ENCODE measurements around the gene CD200R1L. TPM values are rescaled to one million over a fixed set of nuclear protein-coding genes. Genes with fewer than 3 reads are reported as not detected.

Gene CD200R1L
- total RNA-seq, 5 donors from 2014 or later (not counting 1 experiment from before 2014, with no cell fraction given): not detected

GRCh38 chr3:112804021-112804420, 42.6 kb downstream of the CD200R1L start:
- no peak overlapping the region for H3K27ac Mint-ChIP-seq
- POLR2A ChIA-PET: no interaction called here
- peaks cover 0 to 4% (median 4%) of the 10 kb centered on the region in 3 donors for H3K9me3 Mint-ChIP-seq
- Histone ChIP-seq H3K9me3 (no peaks in the 10 kb centered on the region), H3K27ac (ENCODE audit: low read length) (no peak overlapping the region), H3K27me3 (replicated peaks in 1 of 2; ENCODE audit: control insufficient read depth in 2 of 2, extremely low read depth in 1 of 2, insufficient read depth in 2 of 2, low read length in 1 of 2) (no peaks in the 10 kb centered on the region), H3K4me1 (ENCODE audit: control insufficient read depth in 1 of 2, extremely low read depth in 1 of 2, insufficient read depth in 2 of 2, low read length in 2 of 2) (peaks cover 0 to 20% of the 10 kb centered on the region in 2 experiments), H3K36me3 (ENCODE audit: control insufficient read depth in 2 of 2, extremely low read depth in 1 of 2, insufficient read depth in 1 of 2, low read length in 1 of 2) (no peaks in the 10 kb centered on the region), H3K4me3 (ENCODE audit: control insufficient read depth in 1 of 2, extremely low read depth in 1 of 2, low read length in 1 of 2) (no peak overlapping the region)
- no peak overlapping the region for H3K4me3 Mint-ChIP-seq
- no peaks in the 10 kb centered on the region for H3K27me3 Mint-ChIP-seq
- no CpG with 5 or more reads among the region's 1 CpG for WGBS (ENCODE audit: insufficient coverage)
- DNase-seq (no peak), ATAC-seq (replicated peaks in 1 of 4) (no peak)
- CTCF ChIA-PET: interaction anchor here in 1 of 2 donors (0.7 kb wide), 1 partner anchor 11 kb away, joined by 3 read pairs; no protein-coding TSS in a partner anchor
- peaks cover 29 to 52% (median 32%) of the 10 kb centered on the region in 3 donors for H3K4me1 Mint-ChIP-seq
- no peaks in the 10 kb centered on the region for H3K36me3 Mint-ChIP-seq

- H3K27ac Mint-ChIP-seq: peak overlapping the region; percentile 20 to 31
- POLR2A ChIA-PET: no interaction called here
- Histone ChIP-seq H3K27ac (ENCODE audit: low read length) (no peak overlapping the region), H3K36me3 (ENCODE audit: control insufficient read depth in 2 of 2, extremely low read depth in 1 of 2, insufficient read depth in 1 of 2, low read length in 1 of 2) (no peaks in the 10 kb centered on the region), H3K27me3 (replicated peaks in 1 of 2; ENCODE audit: control insufficient read depth in 2 of 2, extremely low read depth in 1 of 2, insufficient read depth in 2 of 2, low read length in 1 of 2) (no peaks in the 10 kb centered on the region), H3K4me3 (ENCODE audit: control insufficient read depth in 1 of 2, extremely low read depth in 1 of 2, low read length in 1 of 2) (no peak overlapping the region), H3K9me3 (no peaks in the 10 kb centered on the region), H3K4me1 (ENCODE audit: control insufficient read depth in 1 of 2, extremely low read depth in 1 of 2, insufficient read depth in 2 of 2, low read length in 2 of 2) (peaks cover 0 to 20% of the 10 kb centered on the region in 2 experiments)
- DNase-seq: no peak
- H3K36me3 Mint-ChIP-seq: no peaks in the 10 kb centered on the region
- ATAC-seq (replicated peaks in 1 of 4): no peak
- no peak overlapping the region for H3K4me3 Mint-ChIP-seq
- peaks cover 0 to 4% (median 4%) of the 10 kb centered on the region in 3 donors for H3K9me3 Mint-ChIP-seq
- no CpG with 5 or more reads among the region's 2 CpGs for WGBS (ENCODE audit: insufficient coverage)
- H3K4me1 Mint-ChIP-seq: peaks cover 29 to 50% (median 32%) of the 10 kb centered on the region in 3 donors
- CTCF ChIA-PET: interaction anchor here in 1 of 2 donors (0.7 kb wide), 2 partner anchors 11 to 23 kb away, joined by 3 read pairs; no protein-coding TSS in a partner anchor
- H3K27me3 Mint-ChIP-seq: no peaks in the 10 kb centered on the region
These were observed 43.2 kb downstream of the CD200R1L start for GRCh38 chr3:112803467-112803866.

- DNase-seq (no peak), ATAC-seq (replicated peaks in 1 of 4) (no peak)
- H3K9me3 ChIP-seq: no peaks in the 10 kb centered on the region
- no peak overlapping the region for H3K4me3 ChIP-seq (ENCODE audit: control insufficient read depth in 1 of 2, extremely low read depth in 1 of 2, low read length in 1 of 2)
- H3K4me1 ChIP-seq (ENCODE audit: control insufficient read depth in 1 of 2, extremely low read depth in 1 of 2, insufficient read depth in 2 of 2, low read length in 2 of 2): peaks cover 0 to 16% of the 10 kb centered on the region in 2 experiments
- no peak overlapping the region for H3K27ac ChIP-seq (ENCODE audit: low read length)
- Mint-ChIP-seq H3K27me3 (no peaks in the 10 kb centered on the region), H3K36me3 (no peaks in the 10 kb centered on the region), H3K4me3 (peak overlapping the region in 1 of 3 donors; percentile 19), H3K9me3 (peaks cover 0 to 4% (median 4%) of the 10 kb centered on the region in 3 donors), H3K27ac (peak overlapping the region; percentile 20 to 30), H3K4me1 (peaks cover 19 to 40% (median 26%) of the 10 kb centered on the region in 3 donors)
- ChIA-PET POLR2A (no interaction called here), CTCF (interaction anchor here in 1 of 2 donors (0.6 kb wide), 1 partner anchor 162 kb away, joined by 3 read pairs; no protein-coding TSS in a partner anchor)
- no peaks in the 10 kb centered on the region for H3K27me3 ChIP-seq (replicated peaks in 1 of 2; ENCODE audit: control insufficient read depth in 2 of 2, extremely low read depth in 1 of 2, insufficient read depth in 2 of 2, low read length in 1 of 2)
- no peaks in the 10 kb centered on the region for H3K36me3 ChIP-seq (ENCODE audit: control insufficient read depth in 2 of 2, extremely low read depth in 1 of 2, insufficient read depth in 1 of 2, low read length in 1 of 2)
These were observed 44.3 kb downstream of the CD200R1L start for GRCh38 chr3:112802338-112802737.

GRCh38 chr3:112799946-112800345, 46.7 kb downstream of the CD200R1L start:
- H3K27ac Mint-ChIP-seq: no peak overlapping the region
- Histone ChIP-seq H3K27ac (ENCODE audit: low read length) (no peak overlapping the region), H3K4me1 (ENCODE audit: control insufficient read depth in 1 of 2, extremely low read depth in 1 of 2, insufficient read depth in 2 of 2, low read length in 2 of 2) (peaks cover 0 to 25% of the 10 kb centered on the region in 2 experiments), H3K27me3 (replicated peaks in 1 of 2; ENCODE audit: control insufficient read depth in 2 of 2, extremely low read depth in 1 of 2, insufficient read depth in 2 of 2, low read length in 1 of 2) (no peaks in the 10 kb centered on the region), H3K36me3 (ENCODE audit: control insufficient read depth in 2 of 2, extremely low read depth in 1 of 2, insufficient read depth in 1 of 2, low read length in 1 of 2) (no peaks in the 10 kb centered on the region), H3K9me3 (no peaks in the 10 kb centered on the region), H3K4me3 (ENCODE audit: control insufficient read depth in 1 of 2, extremely low read depth in 1 of 2, low read length in 1 of 2) (no peak overlapping the region)
- H3K4me1 Mint-ChIP-seq: peaks cover 27 to 45% (median 38%) of the 10 kb centered on the region in 3 donors
- no peaks in the 10 kb centered on the region for H3K27me3 Mint-ChIP-seq
- no peaks in the 10 kb centered on the region for H3K9me3 Mint-ChIP-seq
- ATAC-seq (replicated peaks in 1 of 4): no peak
- DNase-seq: no peak
- CTCF ChIA-PET: no interaction called here
- POLR2A ChIA-PET: no interaction called here
- no peaks in the 10 kb centered on the region for H3K36me3 Mint-ChIP-seq
- H3K4me3 Mint-ChIP-seq: no peak overlapping the region

GRCh38 chr3:112794622-112795172, 52.0 kb downstream of the CD200R1L start:
- POLR2A ChIA-PET: no interaction called here
- peak in 3 of 35 experiments; percentile 6 to 17 (median 9) for DNase-seq
- ATAC-seq (replicated peaks in 1 of 4): peak; percentile 47 to 70 (median 56)
- Mint-ChIP-seq H3K27me3 (no peaks in the 10 kb centered on the region), H3K4me1 (peaks cover 30 to 36% (median 35%) of the 10 kb centered on the region in 3 donors), H3K27ac (peak overlapping the region; percentile 19 to 82), H3K36me3 (no peaks in the 10 kb centered on the region), H3K9me3 (no peaks in the 10 kb centered on the region), H3K4me3 (peak overlapping the region in 1 of 3 donors; percentile 49)
- H3K27ac ChIP-seq (ENCODE audit: low read length): peak overlapping the region; percentile 32
- no peaks in the 10 kb centered on the region for H3K36me3 ChIP-seq (ENCODE audit: control insufficient read depth in 2 of 2, extremely low read depth in 1 of 2, insufficient read depth in 1 of 2, low read length in 1 of 2)
- H3K4me3 ChIP-seq (ENCODE audit: control insufficient read depth in 1 of 2, extremely low read depth in 1 of 2, low read length in 1 of 2): no peak overlapping the region
- CTCF ChIA-PET: interaction anchor here in 1 of 2 donors (1.2 to 1.5 kb wide), 2 partner anchors 9 to 60 kb away, joined by 3 read pairs; no protein-coding TSS in a partner anchor
- no CpG with 5 or more reads among the region's 6 CpGs for WGBS (ENCODE audit: insufficient coverage)
- H3K9me3 ChIP-seq: no peaks in the 10 kb centered on the region
- no peaks in the 10 kb centered on the region for H3K27me3 ChIP-seq (replicated peaks in 1 of 2; ENCODE audit: control insufficient read depth in 2 of 2, extremely low read depth in 1 of 2, insufficient read depth in 2 of 2, low read length in 1 of 2)
- peaks cover 15 to 27% of the 10 kb centered on the region in 2 experiments for H3K4me1 ChIP-seq (ENCODE audit: control insufficient read depth in 1 of 2, extremely low read depth in 1 of 2, insufficient read depth in 2 of 2, low read length in 2 of 2)

DNA sequence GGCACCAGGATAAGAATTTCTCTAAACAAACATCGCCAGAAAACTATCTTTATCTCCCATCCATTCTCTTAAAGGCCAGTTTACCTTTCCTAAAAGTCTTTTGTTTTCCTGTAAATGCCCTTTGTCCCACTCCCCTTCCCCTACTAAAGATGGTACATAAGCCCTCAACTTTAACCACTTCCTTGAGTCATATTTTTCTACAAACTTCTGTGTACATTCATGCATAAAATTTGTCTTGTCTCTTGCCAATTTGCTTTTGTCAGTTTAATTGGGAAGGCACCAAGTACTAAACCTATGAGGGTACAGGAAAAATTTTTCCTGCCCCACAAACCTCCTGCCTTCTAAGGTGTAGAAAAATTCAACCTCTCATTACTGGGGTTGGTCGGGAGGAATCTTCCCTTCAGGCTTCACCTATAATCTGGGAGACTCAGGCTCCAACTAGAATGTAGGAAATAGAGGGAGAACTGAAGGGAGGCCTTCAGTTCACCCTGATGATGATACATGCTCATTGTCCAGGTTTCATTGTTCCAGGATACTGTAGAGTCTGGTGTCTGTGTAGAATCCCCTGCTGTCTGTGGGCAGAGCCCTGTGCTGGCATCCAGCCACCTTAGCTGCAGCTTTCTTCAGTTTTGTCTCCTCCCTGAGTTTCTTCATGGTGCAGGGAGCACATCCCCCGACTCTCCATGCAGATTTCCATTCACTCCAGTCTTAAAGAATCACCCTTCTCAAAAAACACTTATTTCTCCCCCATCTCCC, 53.2 kb downstream of the CD200R1L start:
- CTCF ChIA-PET: interaction anchor here (0.5 to 0.8 kb wide), 3 partner anchors 150 to 606 kb away, joined by 3 to 5 read pairs (median 4); no protein-coding TSS in a partner anchor

More for the DNA sequence above, 53.2 kb downstream of the CD200R1L start:
- H3K36me3 Mint-ChIP-seq: no peaks in the 10 kb centered on the region
- peaks cover 15 to 27% of the 10 kb centered on the region in 2 experiments for H3K4me1 ChIP-seq (ENCODE audit: control insufficient read depth in 1 of 2, extremely low read depth in 1 of 2, insufficient read depth in 2 of 2, low read length in 2 of 2)
- H3K27me3 Mint-ChIP-seq: no peaks in the 10 kb centered on the region
- 50% methylated on average over 1 of the region's 3 CpGs for whole genome bisulfite sequencing (ENCODE audit: insufficient coverage)
- POLR2A ChIA-PET: no interaction called here
- H3K9me3 Mint-ChIP-seq: no peaks in the 10 kb centered on the region
- peak overlapping the region; percentile 19 to 80 for H3K27ac Mint-ChIP-seq
- no peak overlapping the region for H3K4me3 ChIP-seq (ENCODE audit: control insufficient read depth in 1 of 2, extremely low read depth in 1 of 2, low read length in 1 of 2)
- peak overlapping the region; percentile 32 for H3K27ac ChIP-seq (ENCODE audit: low read length)
- peaks cover 30 to 36% (median 34%) of the 10 kb centered on the region in 3 donors for H3K4me1 Mint-ChIP-seq
- H3K27me3 ChIP-seq (replicated peaks in 1 of 2; ENCODE audit: control insufficient read depth in 2 of 2, extremely low read depth in 1 of 2, insufficient read depth in 2 of 2, low read length in 1 of 2): no peaks in the 10 kb centered on the region
- no peaks in the 10 kb centered on the region for H3K36me3 ChIP-seq (ENCODE audit: control insufficient read depth in 2 of 2, extremely low read depth in 1 of 2, insufficient read depth in 1 of 2, low read length in 1 of 2)
- DNase-seq: no peak
- H3K4me3 Mint-ChIP-seq: no peak overlapping the region
- ATAC-seq (replicated peaks in 1 of 4): no peak
- H3K9me3 ChIP-seq: no peaks in the 10 kb centered on the region

Data from T-cell (primary cell).